M059J (cell line): ENCODE measurements around the gene CDC14A. TPM values are rescaled to one million over a fixed set of nuclear protein-coding genes. Genes with fewer than 3 reads are reported as not detected.
"Not testable (repeated sequence)": the region's sequence is repeated elsewhere in the genome, so short reads cannot be mapped to it uniquely, and the experiment has no call there.

Source experiments
- DNase-seq: peaks from one replicate; pipeline ENCODE4 v3.0.0-alpha.2; 2012; ENCODE audit warnings: low read depth
- total RNA-seq: library from RNA; depleted of rRNA; stranded (reverse); fragments of >200 nt; shearing (Covaris generic); gene quantifications from 2 replicates; pipeline ENCODE4 v1.2.3, GENCODE V29; 2014

CDC14A gene
- total RNA-seq, 1 experiment from 2014 or later: 5.2 TPM

- DNase-seq: no peak
These were observed 10.6 kb downstream of the CDC14A start for GRCh38 chr1:100362821-100363466.

GRCh38 chr1:100363831-100364230 lies 11.5 kb downstream of the CDC14A start:
- no peak for DNase-seq

GRCh38 chr1:100364697-100365096 lies 12.4 kb downstream of the CDC14A start:
- DNase-seq: no peak

GRCh38 chr1:100366209-100366525 lies 13.9 kb downstream of the CDC14A start:
- DNase-seq: no peak

GRCh38 chr1:100369339-100369738 lies 17.0 kb downstream of the CDC14A start:
- not testable (repeated sequence) for DNase-seq

- not testable (repeated sequence) for DNase-seq
These were observed 21.6 kb downstream of the CDC14A start for GRCh38 chr1:100373953-100374352.

- DNase-seq: not testable (repeated sequence)
These were observed 24.6 kb downstream of the CDC14A start for GRCh38 chr1:100376890-100377289.

GRCh38 chr1:100377590-100378361 lies 25.5 kb downstream of the CDC14A start:
- no peak for DNase-seq

GRCh38 chr1:100378956-100379355 lies 26.6 kb downstream of the CDC14A start:
- DNase-seq: no peak

- DNase-seq: no peak
These were observed 28.3 kb downstream of the CDC14A start for GRCh38 chr1:100380635-100381034.

- DNase-seq: no peak
These were observed 30.4 kb downstream of the CDC14A start for GRCh38 chr1:100382657-100383056.

- DNase-seq: no peak
These were observed 31.6 kb downstream of the CDC14A start for GRCh38 chr1:100383743-100384405.

GRCh38 chr1:100387209-100387608 lies 34.9 kb downstream of the CDC14A start:
- DNase-seq: no peak

GRCh38 chr1:100387657-100388350 lies 35.5 kb downstream of the CDC14A start:
- no peak for DNase-seq

- DNase-seq: no peak
These were observed 38.2 kb downstream of the CDC14A start for GRCh38 chr1:100390531-100390930.

- DNase-seq: no peak
These were observed 39.4 kb downstream of the CDC14A start for GRCh38 chr1:100391675-100392074.

GRCh38 chr1:100392756-100393155 lies 40.5 kb downstream of the CDC14A start:
- DNase-seq: no peak

- DNase-seq: no peak
These were observed 42.0 kb downstream of the CDC14A start for GRCh38 chr1:100394285-100394684.

- DNase-seq: no peak
These were observed 43.6 kb downstream of the CDC14A start for GRCh38 chr1:100395913-100396312.

GRCh38 chr1:100396651-100397050 lies 44.3 kb downstream of the CDC14A start:
- no peak for DNase-seq

- peak; percentile 7 for DNase-seq
These were observed 45.4 kb downstream of the CDC14A start for GRCh38 chr1:100397681-100398080.

GRCh38 chr1:100398648-100399047 lies 46.3 kb downstream of the CDC14A start:
- DNase-seq: no peak
